Pancreas (tissue), 10 donors: ENCODE results near the gene ARHGAP32. TPM values are rescaled to one million over a fixed set of nuclear protein-coding genes. Genes with fewer than 3 reads are reported as not detected.

Experiments used
- ATAC-seq, 4 donors: fragments of 200-7000 bp; cut with Tn5 transposase; one replicate each; pipeline versions ENCODE4 v1.8.0 to v1.9.1; 2020; ENCODE audit warnings: mild to moderate bottlenecking in 4 of 4, moderate library complexity in 4 of 4
- DNase-seq, 6 donors: peaks; one replicate each; pipeline ENCODE4 v3.0.0-alpha.2; 2020
- FAIRE-seq: peaks from 2 replicates; lab custom pipeline; 2012; peaks lifted over from hg19 to GRCh38; lab: Jason Lieb, UNC
- H3K27ac ChIP-seq, 4 donors: fragments of 200-600 bp; sonication (generic); 1 replicate in 3 of 4; 2 replicates in 1 of 4; pipeline versions ENCODE4 v1.5.0 to v1.8.0; 2020
- H3K27me3 ChIP-seq, 4 donors: fragments of 200-600 bp; one replicate each; pipeline ENCODE4 v1.8.0; 2021
- H3K36me3 ChIP-seq, 3 donors: fragments of 200-600 bp; sonication (generic) in 1 of 3; one replicate each; pipeline versions ENCODE4 v1.5.0 to v1.8.0; 2020 to 2021
- H3K4me1 ChIP-seq, 3 donors: fragments of 200-600 bp; one replicate each; pipeline ENCODE4 v1.8.0; 2021
- H3K4me3 ChIP-seq, 4 donors: fragments of 200-600 bp; sonication (generic) in 2 of 4; one replicate each; pipeline versions ENCODE4 v1.5.0 to v1.8.0; 2020 to 2021
- H3K9me3 ChIP-seq, 4 donors: fragments of 200-600 bp; one replicate each; pipeline ENCODE4 v1.8.0; 2021
- WGBS, 2 donors: extraction: QIAGEN DNeasy Blood & Tissue Kit; methylation state at CpG; one replicate each; pipeline ENCODE4 v1.1.7; 2013; 5-methylcytosine and 5-hydroxymethylcytosine counted together
- intact Hi-C, 3 donors: fragments of 100-400 bp; cut with DNase I; formaldehyde crosslinking; loops; one replicate each; pipeline versions ENCODE4 v1.11.1 to v1.14.2; 2022
- polyA plus RNA-seq, 2 donors: library from polyadenylated mRNA; stranded (reverse); fragments of 200-250 nt; gene quantifications; one replicate each; pipeline ENCODE4 v1.2.3, GENCODE V29; 2013
- total RNA-seq, 6 donors: library from RNA; stranded (reverse); fragmentation: NEBNext Ultra II Directional in 4 of 6; extraction: Animal tissue kit (Norgen Biotek cat#: 25700) in 4 of 6; gene quantifications; one replicate each; pipeline versions ENCODE4 v1.2.1 to v1.2.4, GENCODE V29; 2021 to 2023
- TF ChIP-seq, protein P1 (sequence below), 4 donors: fragments of 200-600 bp; sonication (generic) in 3 of 4; IDR thresholded peaks; one replicate each; pipeline versions ENCODE4 v1.5.0 to v1.8.0; 2021; ENCODE audit warnings: antibody characterized with exemption in 4 of 4
- donor health status: healthy with polysubstance abuse.
- donor health status: DM: no; HTN: no; CAD: no; lungs with moderate emphysema.
- donor health status: DM: no; HTN: no; CAD: no.
- donor health status: control.
- donor health status: control.
- donor health status: Bipolar disorder and iron deficiency.
- donor health status: DM: yes; HTN: yes; CAD: no.
- donor health status: DM: no; HTN: no; CAD: no.
- donor health status: DM: no; HTN: no; CAD: no.
- donor health status: DM: yes; HTN: yes; CAD: no.

The ARHGAP32 gene
- total and polyA plus RNA-seq, 8 donors, result 5.0 to 36.6 (median 22.3) TPM

GRCh38 chr11:129093283-129093682, 98.8 kb downstream of the ARHGAP32 start:
- no peak for ATAC-seq
- H3K4me1 ChIP-seq, result no peaks in the 10 kb centered on the region
- no peaks in the 10 kb centered on the region for H3K36me3 ChIP-seq
- no peaks in the 10 kb centered on the region for H3K9me3 ChIP-seq
- no peak for DNase-seq
- WGBS, 2 donors, result 86% methylated on average over 2 of the region's 2 CpGs
- no peak for FAIRE-seq
- intact Hi-C loops, result no loop called here
- H3K4me3 ChIP-seq, result no peak overlapping the region
- no peak overlapping the region for H3K27ac ChIP-seq
- H3K27me3 ChIP-seq, result no peaks in the 10 kb centered on the region
- TF ChIP-seq, protein P1, sequence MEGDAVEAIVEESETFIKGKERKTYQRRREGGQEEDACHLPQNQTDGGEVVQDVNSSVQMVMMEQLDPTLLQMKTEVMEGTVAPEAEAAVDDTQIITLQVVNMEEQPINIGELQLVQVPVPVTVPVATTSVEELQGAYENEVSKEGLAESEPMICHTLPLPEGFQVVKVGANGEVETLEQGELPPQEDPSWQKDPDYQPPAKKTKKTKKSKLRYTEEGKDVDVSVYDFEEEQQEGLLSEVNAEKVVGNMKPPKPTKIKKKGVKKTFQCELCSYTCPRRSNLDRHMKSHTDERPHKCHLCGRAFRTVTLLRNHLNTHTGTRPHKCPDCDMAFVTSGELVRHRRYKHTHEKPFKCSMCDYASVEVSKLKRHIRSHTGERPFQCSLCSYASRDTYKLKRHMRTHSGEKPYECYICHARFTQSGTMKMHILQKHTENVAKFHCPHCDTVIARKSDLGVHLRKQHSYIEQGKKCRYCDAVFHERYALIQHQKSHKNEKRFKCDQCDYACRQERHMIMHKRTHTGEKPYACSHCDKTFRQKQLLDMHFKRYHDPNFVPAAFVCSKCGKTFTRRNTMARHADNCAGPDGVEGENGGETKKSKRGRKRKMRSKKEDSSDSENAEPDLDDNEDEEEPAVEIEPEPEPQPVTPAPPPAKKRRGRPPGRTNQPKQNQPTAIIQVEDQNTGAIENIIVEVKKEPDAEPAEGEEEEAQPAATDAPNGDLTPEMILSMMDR (IDR thresholded peaks at IDR 0.05), result no peak

- Histone ChIP-seq H3K27ac (no peak overlapping the region), H3K27me3 (no peaks in the 10 kb centered on the region), H3K4me1 (no peaks in the 10 kb centered on the region), H3K36me3 (no peaks in the 10 kb centered on the region), H3K4me3 (no peak overlapping the region), H3K9me3 (no peaks in the 10 kb centered on the region)
- FAIRE-seq (no peak), ATAC-seq (no peak), DNase-seq (no peak)
- TF ChIP-seq, protein P1 (IDR thresholded peaks at IDR 0.05), result no peak
- intact Hi-C loops, result no loop called here
- 93 to 98% methylated on average over 1 of the region's 1 CpG for whole genome bisulfite sequencing, 2 donors
Measured at GRCh38 chr11:129090056-129090455, 102.1 kb downstream of the ARHGAP32 start.

GRCh38 chr11:129089279-129089678, 102.8 kb downstream of the ARHGAP32 start:
- Histone ChIP-seq H3K27me3 (no peaks in the 10 kb centered on the region), H3K4me1 (no peaks in the 10 kb centered on the region), H3K4me3 (no peak overlapping the region), H3K27ac (no peak overlapping the region), H3K9me3 (no peaks in the 10 kb centered on the region), H3K36me3 (no peaks in the 10 kb centered on the region)
- TF ChIP-seq, protein P1 (IDR thresholded peaks at IDR 0.05), result no peak
- intact Hi-C loops, result no loop called here
- ATAC-seq, result no peak
- no peak for DNase-seq
- FAIRE-seq, result no peak
- WGBS, 2 donors, result 88 to 92% methylated on average over 5 of the region's 5 CpGs

DNA sequence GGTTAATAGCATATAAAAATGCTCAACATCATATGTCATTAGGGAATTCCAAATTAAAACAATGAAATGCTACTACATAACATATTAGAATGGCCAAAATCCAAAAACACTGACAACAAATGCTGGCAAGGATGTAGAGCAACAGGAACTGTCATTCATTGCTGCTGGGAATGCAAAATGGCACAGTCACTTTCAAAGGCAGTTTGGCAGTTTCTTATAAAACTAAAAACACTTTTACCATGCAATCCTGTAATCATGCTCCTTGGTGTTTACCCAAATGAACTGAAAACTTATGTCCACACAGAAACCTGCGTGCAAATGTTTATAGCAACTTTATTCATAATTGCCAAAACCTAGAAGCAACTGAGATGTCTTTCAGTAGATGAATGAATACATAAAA, 105.1 kb downstream of the ARHGAP32 start:
- Histone ChIP-seq H3K27me3 (no peaks in the 10 kb centered on the region), H3K9me3 (no peaks in the 10 kb centered on the region), H3K36me3 (no peaks in the 10 kb centered on the region), H3K27ac (no peak overlapping the region), H3K4me3 (no peak overlapping the region), H3K4me1 (no peaks in the 10 kb centered on the region)
- WGBS, 2 donors, result 88 to 100% methylated on average over 1 of the region's 1 CpG
- TF ChIP-seq, protein P1 (IDR thresholded peaks at IDR 0.05), result no peak
- no peak for DNase-seq
- ATAC-seq, result no peak
- intact Hi-C loops, result no loop called here
- no peak for FAIRE-seq

DNA sequence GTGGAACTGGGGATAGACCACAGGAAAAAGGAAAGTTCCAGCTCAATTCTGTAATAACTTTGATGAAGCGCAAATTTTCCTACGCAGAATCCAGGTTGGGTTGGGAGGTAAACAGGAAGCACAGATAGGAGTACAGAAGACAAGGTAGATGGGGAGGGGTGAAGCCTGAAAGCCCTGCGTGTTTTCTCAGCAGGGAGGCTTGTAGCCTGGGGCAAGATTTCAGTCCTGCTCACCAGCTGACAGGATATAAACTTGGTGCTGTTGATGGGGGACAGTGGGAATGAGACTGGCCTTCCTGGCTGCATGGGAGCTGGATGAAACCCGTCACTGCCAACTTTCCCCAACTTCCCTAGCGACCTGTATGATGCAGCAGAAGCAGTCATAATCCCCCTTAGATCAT, 114.9 kb downstream of the ARHGAP32 start:
- TF ChIP-seq, protein P1 (IDR thresholded peaks at IDR 0.05), result no peak
- WGBS, 2 donors, result 76 to 93% methylated on average over 5 of the region's 5 CpGs
- Histone ChIP-seq H3K27ac (no peak overlapping the region), H3K4me1 (no peaks in the 10 kb centered on the region), H3K4me3 (no peak overlapping the region), H3K9me3 (no peaks in the 10 kb centered on the region), H3K27me3 (no peaks in the 10 kb centered on the region), H3K36me3 (no peaks in the 10 kb centered on the region)
- no peak for DNase-seq
- intact Hi-C loops, result no loop called here
- ATAC-seq, result no peak
- no peak for FAIRE-seq
